GM23338 (cell line): ENCODE measurements around the gene PLEK.

Source experiments
- CREB1 ChIP-seq: fragments of 250-450 bp; sonication (Bioruptor Pico); IDR thresholded peaks from 2 replicates; pipeline ENCODE4 v1.5.0; 2020; ENCODE audit warnings: low read depth, mild to moderate bottlenecking, moderate library complexity
- CTCF ChIP-seq, 2 experiments: fragments of 200-600 bp in 1 of 2; sonication (generic) in 1 of 2; conservative IDR thresholded peaks; 2 replicates each; pipeline versions ENCODE4 v1.5.1 to v1.6.1; 2016 to 2017; ENCODE audit warnings: antibody characterized with exemption in 2 of 2, low read depth in 2 of 2, mild to moderate bottlenecking in 2 of 2, moderate library complexity in 1 of 2
- EZH2 ChIP-seq: fragments of 200-600 bp; sonication (generic); IDR thresholded peaks from one replicate; pipeline ENCODE4 v1.8.0; 2017; ENCODE audit warnings: antibody characterized with exemption, mild to moderate bottlenecking, low read depth; ENCODE audit not compliant: unreplicated experiment
- EZH2phosphoT487 ChIP-seq: fragments of 200-600 bp; sonication (generic); IDR thresholded peaks from one replicate; pipeline ENCODE4 v1.8.1; 2018; ENCODE audit warnings: antibody characterized with exemption; ENCODE audit not compliant: unreplicated experiment
- NANOG ChIP-seq: IDR thresholded peaks from 2 replicates; pipeline ENCODE4 v1.6.1; 2016; ENCODE audit warnings: antibody characterized with exemption, borderline replicate concordance
- POLR2AphosphoS5 ChIP-seq: IDR thresholded peaks from 2 replicates; pipeline ENCODE4 v1.6.1; 2016; ENCODE audit warnings: antibody characterized with exemption, low read depth
- STAT1 ChIP-seq: IDR thresholded peaks from one replicate; pipeline ENCODE4 v1.6.1; 2016; ENCODE audit warnings: antibody characterized with exemption; ENCODE audit not compliant: unreplicated experiment
- ZNF114 ChIP-seq: fragments of 250-450 bp; sonication (Bioruptor Pico); IDR thresholded peaks from 2 replicates; pipeline ENCODE4 v1.5.0; 2020; ENCODE audit warnings: mild to moderate bottlenecking, moderate library complexity
- ZNF331 ChIP-seq: fragments of 250-450 bp; sonication (Bioruptor Pico); IDR thresholded peaks from 2 replicates; pipeline ENCODE4 v1.5.0; 2020; ENCODE audit warnings: low read depth, mild to moderate bottlenecking, moderate library complexity
- TF ChIP-seq, protein P1 (sequence below): IDR thresholded peaks from one replicate; pipeline ENCODE4 v1.6.1; 2018; ENCODE audit warnings: antibody characterized with exemption; ENCODE audit not compliant: unreplicated experiment
- TF ChIP-seq, protein P2 (sequence below): IDR thresholded peaks from 2 replicates; pipeline ENCODE4 v1.6.1; 2016; ENCODE audit warnings: antibody characterized with exemption

GRCh38 chr2:68388772-68389171, 23.7 kb downstream of the PLEK start:
- TF ChIP-seq CTCF (conservative IDR thresholded peaks at IDR 0.05; ENCODE audit: low read depth in 2 of 2) (no peak), POLR2AphosphoS5 (no peak), EZH2 (no peak), CREB1 (CRISPR knock-in tag) (no peak), EZH2phosphoT487 (no peak), NANOG (no peak), STAT1 (no peak), ZNF114 (no peak), ZNF331 (CRISPR knock-in tag) (no peak)
- TF ChIP-seq, protein P1, sequence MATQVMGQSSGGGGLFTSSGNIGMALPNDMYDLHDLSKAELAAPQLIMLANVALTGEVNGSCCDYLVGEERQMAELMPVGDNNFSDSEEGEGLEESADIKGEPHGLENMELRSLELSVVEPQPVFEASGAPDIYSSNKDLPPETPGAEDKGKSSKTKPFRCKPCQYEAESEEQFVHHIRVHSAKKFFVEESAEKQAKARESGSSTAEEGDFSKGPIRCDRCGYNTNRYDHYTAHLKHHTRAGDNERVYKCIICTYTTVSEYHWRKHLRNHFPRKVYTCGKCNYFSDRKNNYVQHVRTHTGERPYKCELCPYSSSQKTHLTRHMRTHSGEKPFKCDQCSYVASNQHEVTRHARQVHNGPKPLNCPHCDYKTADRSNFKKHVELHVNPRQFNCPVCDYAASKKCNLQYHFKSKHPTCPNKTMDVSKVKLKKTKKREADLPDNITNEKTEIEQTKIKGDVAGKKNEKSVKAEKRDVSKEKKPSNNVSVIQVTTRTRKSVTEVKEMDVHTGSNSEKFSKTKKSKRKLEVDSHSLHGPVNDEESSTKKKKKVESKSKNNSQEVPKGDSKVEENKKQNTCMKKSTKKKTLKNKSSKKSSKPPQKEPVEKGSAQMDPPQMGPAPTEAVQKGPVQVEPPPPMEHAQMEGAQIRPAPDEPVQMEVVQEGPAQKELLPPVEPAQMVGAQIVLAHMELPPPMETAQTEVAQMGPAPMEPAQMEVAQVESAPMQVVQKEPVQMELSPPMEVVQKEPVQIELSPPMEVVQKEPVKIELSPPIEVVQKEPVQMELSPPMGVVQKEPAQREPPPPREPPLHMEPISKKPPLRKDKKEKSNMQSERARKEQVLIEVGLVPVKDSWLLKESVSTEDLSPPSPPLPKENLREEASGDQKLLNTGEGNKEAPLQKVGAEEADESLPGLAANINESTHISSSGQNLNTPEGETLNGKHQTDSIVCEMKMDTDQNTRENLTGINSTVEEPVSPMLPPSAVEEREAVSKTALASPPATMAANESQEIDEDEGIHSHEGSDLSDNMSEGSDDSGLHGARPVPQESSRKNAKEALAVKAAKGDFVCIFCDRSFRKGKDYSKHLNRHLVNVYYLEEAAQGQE: no peak
- TF ChIP-seq, protein P2, sequence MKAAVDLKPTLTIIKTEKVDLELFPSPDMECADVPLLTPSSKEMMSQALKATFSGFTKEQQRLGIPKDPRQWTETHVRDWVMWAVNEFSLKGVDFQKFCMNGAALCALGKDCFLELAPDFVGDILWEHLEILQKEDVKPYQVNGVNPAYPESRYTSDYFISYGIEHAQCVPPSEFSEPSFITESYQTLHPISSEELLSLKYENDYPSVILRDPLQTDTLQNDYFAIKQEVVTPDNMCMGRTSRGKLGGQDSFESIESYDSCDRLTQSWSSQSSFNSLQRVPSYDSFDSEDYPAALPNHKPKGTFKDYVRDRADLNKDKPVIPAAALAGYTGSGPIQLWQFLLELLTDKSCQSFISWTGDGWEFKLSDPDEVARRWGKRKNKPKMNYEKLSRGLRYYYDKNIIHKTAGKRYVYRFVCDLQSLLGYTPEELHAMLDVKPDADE: no peak
